ENCODE data around the gene TTC34.

TTC34 gene

GRCh38 chr1:2810899-2811532 is 9.5 kb upstream of the TTC34 start:
- TF ChIP-seq CTCF (IDR thresholded peaks at IDR 0.05; ENCODE audit: borderline replicate concordance, extremely low read depth, low read length, poor library complexity, severe bottlenecking) (no peak), EZH2 (IDR thresholded peaks at IDR 0.05; ENCODE audit: borderline replicate concordance, low read depth, low read length, severe bottlenecking) (no peak)
- no peaks in the 10 kb centered on the region for H3K36me3 ChIP-seq (ENCODE audit: insufficient read depth, low read length)
- H3K4me1 ChIP-seq (ENCODE audit: insufficient read depth, low read length): no peaks in the 10 kb centered on the region
- ATAC-seq (ENCODE audit: insufficient read depth, low read depth): no peak
- DNase-seq: no peak
- H3K4me3 ChIP-seq (ENCODE audit: low read depth in 1 of 2, low read length in 2 of 2): no peak overlapping the region
- H3K27me3 ChIP-seq (ENCODE audit: insufficient read depth, low read length, poor library complexity): no peaks in the 10 kb centered on the region
- H3K4me2 ChIP-seq (ENCODE audit: insufficient read depth, low read length): no peak overlapping the region
- H2AFZ ChIP-seq (ENCODE audit: low read depth, low read length): no peak overlapping the region
- no peaks in the 10 kb centered on the region for H3K9me3 ChIP-seq (ENCODE audit: insufficient read depth, low read length, severe bottlenecking)
- H3K79me2 ChIP-seq (ENCODE audit: insufficient read depth, low read length): no peaks in the 10 kb centered on the region
- H3K27ac ChIP-seq (ENCODE audit: low read length): no peak overlapping the region
- peaks cover 3% of the 10 kb centered on the region; the same call in 1 of the 2 replicates for H4K20me1 ChIP-seq (ENCODE audit: insufficient read depth, low read length)
- no peak overlapping the region for H3K9ac ChIP-seq (ENCODE audit: low read depth, low read length)

GRCh38 chr1:2810281-2810680 is 8.8 kb upstream of the TTC34 start:
- H2AFZ ChIP-seq (ENCODE audit: low read depth, low read length): no peak overlapping the region
- no peak overlapping the region for H3K9ac ChIP-seq (ENCODE audit: low read depth, low read length)
- no peaks in the 10 kb centered on the region for H3K9me3 ChIP-seq (ENCODE audit: insufficient read depth, low read length, severe bottlenecking)
- no peaks in the 10 kb centered on the region for H3K27me3 ChIP-seq (ENCODE audit: insufficient read depth, low read length, poor library complexity)
- TF ChIP-seq CTCF (IDR thresholded peaks at IDR 0.05; ENCODE audit: borderline replicate concordance, extremely low read depth, low read length, poor library complexity, severe bottlenecking): no peak
- TF ChIP-seq EZH2 (IDR thresholded peaks at IDR 0.05; ENCODE audit: borderline replicate concordance, low read depth, low read length, severe bottlenecking): no peak
- ATAC-seq (ENCODE audit: insufficient read depth, low read depth) (no peak), DNase-seq (no peak)
- no peak overlapping the region for H3K27ac ChIP-seq (ENCODE audit: low read length)
- H3K4me2 ChIP-seq (ENCODE audit: insufficient read depth, low read length): no peak overlapping the region
- no peaks in the 10 kb centered on the region for H3K36me3 ChIP-seq (ENCODE audit: insufficient read depth, low read length)
- H3K4me1 ChIP-seq (ENCODE audit: insufficient read depth, low read length): no peaks in the 10 kb centered on the region
- H4K20me1 ChIP-seq (ENCODE audit: insufficient read depth, low read length): peaks cover 3% of the 10 kb centered on the region; the same call in 1 of the 2 replicates
- H3K4me3 ChIP-seq (ENCODE audit: low read depth in 1 of 2, low read length in 2 of 2): no peak overlapping the region
- no peaks in the 10 kb centered on the region for H3K79me2 ChIP-seq (ENCODE audit: insufficient read depth, low read length)

GRCh38 chr1:2809656-2810055 is 8.2 kb upstream of the TTC34 start:
- DNase-seq (no peak), ATAC-seq (ENCODE audit: insufficient read depth, low read depth) (no peak)
- Histone ChIP-seq H3K9me3 (ENCODE audit: insufficient read depth, low read length, severe bottlenecking) (no peaks in the 10 kb centered on the region), H3K9ac (ENCODE audit: low read depth, low read length) (no peak overlapping the region), H4K20me1 (ENCODE audit: insufficient read depth, low read length) (peaks cover 3% of the 10 kb centered on the region; the same call in 1 of the 2 replicates), H3K36me3 (ENCODE audit: insufficient read depth, low read length) (no peaks in the 10 kb centered on the region), H2AFZ (ENCODE audit: low read depth, low read length) (no peak overlapping the region), H3K4me2 (ENCODE audit: insufficient read depth, low read length) (no peak overlapping the region), H3K27ac (ENCODE audit: low read length) (no peak overlapping the region), H3K4me1 (ENCODE audit: insufficient read depth, low read length) (no peaks in the 10 kb centered on the region), H3K27me3 (ENCODE audit: insufficient read depth, low read length, poor library complexity) (no peaks in the 10 kb centered on the region), H3K79me2 (ENCODE audit: insufficient read depth, low read length) (no peaks in the 10 kb centered on the region), H3K4me3 (ENCODE audit: low read depth in 1 of 2, low read length in 2 of 2) (no peak overlapping the region)
- TF ChIP-seq CTCF (IDR thresholded peaks at IDR 0.05; ENCODE audit: borderline replicate concordance, extremely low read depth, low read length, poor library complexity, severe bottlenecking) (no peak), EZH2 (IDR thresholded peaks at IDR 0.05; ENCODE audit: borderline replicate concordance, low read depth, low read length, severe bottlenecking) (no peak)

All from DND-41 (cell line).